H9 (cell line): Measurements from ENCODE around the gene TBC1D1. TPM values are rescaled to one million over a fixed set of nuclear protein-coding genes. Genes with fewer than 3 reads are reported as not detected.

Experiments used
- DNase-seq: peaks from one replicate; pipeline ENCODE4 v3.0.0-alpha.2; 2017
- H2AFZ ChIP-seq: one replicate; pipeline ENCODE4 v1.6.1; 2013; ENCODE audit warnings: mild to moderate bottlenecking, low read length, control low read depth, moderate library complexity
- H2AK5ac ChIP-seq: 2 replicates; pipeline ENCODE4 v1.6.1; 2013; ENCODE audit warnings: low read length, control low read depth, mixed read lengths; ENCODE audit not compliant: insufficient read length
- H2BK120ac ChIP-seq: one replicate; pipeline ENCODE4 v1.6.1; 2013; ENCODE audit warnings: low read depth, mild to moderate bottlenecking, low read length, control low read depth, inconsistent platforms; ENCODE audit not compliant: poor library complexity, severe bottlenecking
- H2BK12ac ChIP-seq: 2 replicates; pipeline ENCODE4 v1.6.1; 2013; ENCODE audit warnings: low read length, control low read depth, mixed read lengths, low read depth; ENCODE audit not compliant: insufficient read length
- H2BK15ac ChIP-seq: 2 replicates; pipeline ENCODE4 v1.6.1; 2013; ENCODE audit warnings: low read depth, low read length, control low read depth
- H2BK20ac ChIP-seq: one replicate; pipeline ENCODE4 v1.6.1; 2013; ENCODE audit warnings: low read depth, mild to moderate bottlenecking, low read length, control low read depth, inconsistent platforms; ENCODE audit not compliant: poor library complexity, severe bottlenecking
- H2BK5ac ChIP-seq: 2 replicates; pipeline ENCODE4 v1.6.1; 2013; ENCODE audit warnings: low read length, control low read depth, mixed read lengths; ENCODE audit not compliant: insufficient read length
- H3K14ac ChIP-seq: 2 replicates; pipeline ENCODE4 v1.6.1; 2013; ENCODE audit warnings: low read length, control low read depth; ENCODE audit not compliant: insufficient read depth
- H3K18ac ChIP-seq: 2 replicates; pipeline ENCODE4 v1.6.1; 2013; ENCODE audit warnings: low read depth, mild to moderate bottlenecking, mixed read lengths, low read length, control low read depth; ENCODE audit not compliant: insufficient read length
- H3K23ac ChIP-seq: 2 replicates; pipeline ENCODE4 v1.6.1; 2013; ENCODE audit warnings: low read length, control low read depth, mixed read lengths, low read depth; ENCODE audit not compliant: insufficient read length
- H3K23me2 ChIP-seq: 2 replicates; pipeline ENCODE4 v1.6.1; 2013; ENCODE audit warnings: low read depth, mild to moderate bottlenecking, mixed read lengths, low read length, control low read depth; ENCODE audit not compliant: insufficient read length, poor library complexity, severe bottlenecking
- H3K27ac ChIP-seq: 2 replicates; pipeline ENCODE4 v1.5.1; 2013; ENCODE audit warnings: low read length, control low read depth, mixed read lengths, low read depth; ENCODE audit not compliant: insufficient read length
- H3K27me3 ChIP-seq: 2 replicates; pipeline ENCODE4 v1.6.1; 2013; ENCODE audit warnings: low read length, control low read depth, inconsistent platforms; ENCODE audit not compliant: insufficient read depth
- H3K4ac ChIP-seq: 2 replicates; pipeline ENCODE4 v1.6.1; 2013; ENCODE audit warnings: low read depth, mild to moderate bottlenecking, control low read depth, inconsistent platforms, low read length, moderate library complexity
- H3K4me1 ChIP-seq: 2 replicates; pipeline ENCODE4 v1.6.1; 2013; ENCODE audit warnings: low read length, control low read depth, inconsistent platforms; ENCODE audit not compliant: insufficient read depth
- H3K4me2 ChIP-seq: 2 replicates; pipeline ENCODE4 v1.6.1; 2013; ENCODE audit warnings: low read length, control low read depth, mixed read lengths; ENCODE audit not compliant: insufficient read length, insufficient read depth
- H3K56ac ChIP-seq: 2 replicates; pipeline ENCODE4 v1.6.1; 2013; ENCODE audit warnings: low read depth, mild to moderate bottlenecking, mixed read lengths, low read length, control low read depth; ENCODE audit not compliant: insufficient read length
- H3K79me1 ChIP-seq: 2 replicates; pipeline ENCODE4 v1.6.1; 2013; ENCODE audit warnings: low read depth, mild to moderate bottlenecking, moderate library complexity, low read length, control low read depth, inconsistent platforms; ENCODE audit not compliant: insufficient read depth, poor library complexity, severe bottlenecking
- H3K79me2 ChIP-seq: 2 replicates; pipeline ENCODE4 v1.6.1; 2013; ENCODE audit warnings: low read length, control low read depth, inconsistent platforms; ENCODE audit not compliant: insufficient read depth
- H3K9ac ChIP-seq: 2 replicates; pipeline ENCODE4 v1.6.1; 2013; ENCODE audit warnings: low read length, control low read depth, mixed read lengths; ENCODE audit not compliant: insufficient read length; ENCODE audit errors: extremely low read depth
- H3K9me3 ChIP-seq: one replicate; pipeline ENCODE4 v1.6.1; 2013; ENCODE audit warnings: low read depth, low read length, inconsistent platforms; ENCODE audit not compliant: control insufficient read depth
- H3T11ph ChIP-seq: one replicate; pipeline ENCODE4 v1.6.1; 2013; ENCODE audit warnings: mild to moderate bottlenecking, low read length, control low read depth, inconsistent platforms
- H4K20me1 ChIP-seq: one replicate; pipeline ENCODE4 v1.6.1; 2013; ENCODE audit not compliant: control insufficient read depth, insufficient read length, insufficient read depth
- H4K5ac ChIP-seq: 2 replicates; pipeline ENCODE4 v1.6.1; 2013; ENCODE audit warnings: low read depth, mild to moderate bottlenecking, mixed read lengths, low read length, control low read depth; ENCODE audit not compliant: insufficient read length
- H4K8ac ChIP-seq: replicated peaks from 2 replicates; pipeline ENCODE4 v1.6.1; 2013; ENCODE audit warnings: low read length, control low read depth, mixed read lengths, low read depth; ENCODE audit not compliant: insufficient read length
- H4K91ac ChIP-seq: 2 replicates; pipeline ENCODE4 v1.6.1; 2013; ENCODE audit warnings: low read depth, mild to moderate bottlenecking, moderate library complexity, mixed read lengths, low read length, control low read depth; ENCODE audit not compliant: insufficient read length
- H3K27ac Mint-ChIP-seq, 3 experiments: 2 replicates in 2 of 3; 3 replicates in 1 of 3; pipeline ENCODE4 v1.8.0; 2020 to 2021; ENCODE audit warnings: mixed read lengths in 3 of 3, mild to moderate bottlenecking in 1 of 3, moderate library complexity in 1 of 3
- H3K27me3 Mint-ChIP-seq: 2 replicates; pipeline ENCODE4 v1.8.0; 2021; ENCODE audit warnings: low read depth, mild to moderate bottlenecking, moderate library complexity, mixed read lengths
- H3K36me3 Mint-ChIP-seq, 3 experiments: 2 replicates in 2 of 3; 3 replicates in 1 of 3; pipeline ENCODE4 v1.8.0; 2020 to 2021; ENCODE audit warnings: low read depth in 3 of 3, mixed read lengths in 3 of 3; ENCODE audit not compliant: insufficient read depth in 1 of 3
- H3K4me1 Mint-ChIP-seq, 2 experiments: 2 replicates each; pipeline ENCODE4 v1.8.0; 2020; ENCODE audit warnings: mixed read lengths in 2 of 2
- H3K4me3 Mint-ChIP-seq, 2 experiments: 2 replicates in 1 of 2; 3 replicates in 1 of 2; pipeline ENCODE4 v1.8.0; 2020 to 2021; ENCODE audit warnings: mild to moderate bottlenecking in 2 of 2, mixed read lengths in 2 of 2, moderate library complexity in 1 of 2
- H3K9me3 Mint-ChIP-seq, 2 experiments: 2 replicates in 1 of 2; 3 replicates in 1 of 2; pipeline ENCODE4 v1.8.0; 2020; ENCODE audit warnings: mild to moderate bottlenecking in 2 of 2, mixed read lengths in 2 of 2, moderate library complexity in 1 of 2
- WGBS: extraction: QIAGEN DNeasy Blood & Tissue Kit; methylation state at CpG from one replicate; pipeline ENCODE4 v1.1.7; 2013; ENCODE audit warnings: missing lambda C conversion rate, low lambda C conversion rate, mixed read lengths; ENCODE audit not compliant: insufficient read length; ENCODE audit errors: extremely low coverage; 5-methylcytosine and 5-hydroxymethylcytosine counted together
- total RNA-seq: library from RNA; stranded (reverse); gene quantifications from 2 replicates; pipeline ENCODE4 v1.2.1, GENCODE V29; 2021
- TF ChIP-seq, protein P1 (sequence below): fragments of 200-600 bp; sonication (generic); conservative IDR thresholded peaks from 3 replicates; pipeline ENCODE4 v1.8.0; 2021; ENCODE audit warnings: antibody characterized with exemption, mild to moderate bottlenecking

The TBC1D1 gene
- total RNA-seq, 1 experiment from 2014 or later, result 109 TPM

DNA sequence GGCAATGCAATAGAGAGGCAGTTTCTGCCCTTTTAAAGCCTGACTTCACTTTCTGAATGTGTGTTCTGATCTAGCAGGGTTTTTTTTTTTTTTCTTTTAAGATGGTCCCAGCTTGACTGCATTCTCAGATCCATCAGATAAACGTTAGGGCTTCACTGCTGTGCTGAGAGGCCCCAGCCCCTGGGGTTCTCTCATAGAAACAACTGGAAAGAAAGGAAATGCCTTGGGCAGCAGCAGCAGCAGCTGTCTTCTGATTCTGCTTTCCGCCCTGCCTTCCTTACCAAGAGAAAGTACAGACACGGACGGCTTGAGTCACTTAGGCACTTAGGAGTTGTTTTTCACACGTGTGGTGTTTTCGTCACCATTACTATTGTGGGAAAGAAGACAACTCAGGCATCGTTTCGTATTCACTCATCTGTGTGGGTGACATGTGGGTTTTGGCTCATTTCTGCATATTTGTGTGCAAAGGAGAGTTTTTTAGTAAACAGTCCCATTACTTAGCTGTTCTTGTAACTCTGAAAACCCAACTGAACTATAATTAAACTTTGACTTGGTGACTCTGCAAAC, 241.3 kb downstream of the TBC1D1 start:
- no peak overlapping the region for H3K27ac ChIP-seq
- H4K20me1 ChIP-seq, result no peaks in the 10 kb centered on the region
- H3K23me2 ChIP-seq, result no peaks in the 10 kb centered on the region
- H3K4me3 Mint-ChIP-seq, result no peak overlapping the region
- no peak overlapping the region for H3K27ac Mint-ChIP-seq
- peaks cover 41 to 51% of the 10 kb centered on the region in 2 experiments for H3K4me1 Mint-ChIP-seq
- H3K14ac ChIP-seq, result no peak overlapping the region
- H3T11ph ChIP-seq, result no peak overlapping the region
- no peak overlapping the region for H2BK20ac ChIP-seq
- no peak overlapping the region for H3K9ac ChIP-seq
- H3K4me1 ChIP-seq, result no peaks in the 10 kb centered on the region; the same call in none of the 2 replicates
- H3K4ac ChIP-seq, result no peak overlapping the region
- H4K5ac ChIP-seq, result no peak overlapping the region
- no peak overlapping the region for H2BK15ac ChIP-seq
- H3K4me2 ChIP-seq, result no peak overlapping the region
- no peak overlapping the region for H2AK5ac ChIP-seq
- H2AFZ ChIP-seq, result no peak overlapping the region
- H3K27me3 ChIP-seq, result peaks cover 15% of the 10 kb centered on the region; the same call in 1 of the 2 replicates
- H2BK120ac ChIP-seq, result no peak overlapping the region
- no peaks in the 10 kb centered on the region for H3K9me3 ChIP-seq
- H3K9me3 Mint-ChIP-seq, result no peaks in the 10 kb centered on the region; a peak in 1 of 5 replicates
- no peak overlapping the region for H2BK12ac ChIP-seq
- H3K36me3 Mint-ChIP-seq, result peaks cover 14 to 30% (median 26%) of the 10 kb centered on the region in 3 experiments
- no peak overlapping the region for H2BK5ac ChIP-seq
- peaks cover 64% of the 10 kb centered on the region for H3K27me3 Mint-ChIP-seq
- WGBS, result no CpG with 5 or more reads among the region's 8 CpGs
- no peaks in the 10 kb centered on the region for H3K79me2 ChIP-seq
- TF ChIP-seq, protein P1, sequence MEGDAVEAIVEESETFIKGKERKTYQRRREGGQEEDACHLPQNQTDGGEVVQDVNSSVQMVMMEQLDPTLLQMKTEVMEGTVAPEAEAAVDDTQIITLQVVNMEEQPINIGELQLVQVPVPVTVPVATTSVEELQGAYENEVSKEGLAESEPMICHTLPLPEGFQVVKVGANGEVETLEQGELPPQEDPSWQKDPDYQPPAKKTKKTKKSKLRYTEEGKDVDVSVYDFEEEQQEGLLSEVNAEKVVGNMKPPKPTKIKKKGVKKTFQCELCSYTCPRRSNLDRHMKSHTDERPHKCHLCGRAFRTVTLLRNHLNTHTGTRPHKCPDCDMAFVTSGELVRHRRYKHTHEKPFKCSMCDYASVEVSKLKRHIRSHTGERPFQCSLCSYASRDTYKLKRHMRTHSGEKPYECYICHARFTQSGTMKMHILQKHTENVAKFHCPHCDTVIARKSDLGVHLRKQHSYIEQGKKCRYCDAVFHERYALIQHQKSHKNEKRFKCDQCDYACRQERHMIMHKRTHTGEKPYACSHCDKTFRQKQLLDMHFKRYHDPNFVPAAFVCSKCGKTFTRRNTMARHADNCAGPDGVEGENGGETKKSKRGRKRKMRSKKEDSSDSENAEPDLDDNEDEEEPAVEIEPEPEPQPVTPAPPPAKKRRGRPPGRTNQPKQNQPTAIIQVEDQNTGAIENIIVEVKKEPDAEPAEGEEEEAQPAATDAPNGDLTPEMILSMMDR, result no peak
- H4K91ac ChIP-seq, result no peak overlapping the region
- H3K23ac ChIP-seq, result no peak overlapping the region
- no peak overlapping the region for H3K18ac ChIP-seq
- H3K56ac ChIP-seq, result no peak overlapping the region
- DNase-seq, result no peak
- no peak overlapping the region for H4K8ac ChIP-seq
- H3K79me1 ChIP-seq, result no peaks in the 10 kb centered on the region
